Measurements from ENCODE around the gene ZNRF1. TPM values are rescaled to one million over a fixed set of nuclear protein-coding genes. Genes with fewer than 3 reads are reported as not detected.
"Not testable (repeated sequence)": the region's sequence is repeated elsewhere in the genome, so short reads cannot be mapped to it uniquely, and the experiment has no call there.

The ZNRF1 gene
- total RNA-seq, 1 experiment from 2014 or later: 5.8 TPM

- in situ Hi-C loops (cut with HindIII; ENCODE audit: low pct_unique_long_range_greater_than_20kb, low sequenced_read_pairs): no loop called here
- DNase-seq (ENCODE audit: low read depth, low spot score): no peak
These were observed 390 bp downstream of the ZNRF1 start for GRCh38 chr16:74999219-74999608.

DNA sequence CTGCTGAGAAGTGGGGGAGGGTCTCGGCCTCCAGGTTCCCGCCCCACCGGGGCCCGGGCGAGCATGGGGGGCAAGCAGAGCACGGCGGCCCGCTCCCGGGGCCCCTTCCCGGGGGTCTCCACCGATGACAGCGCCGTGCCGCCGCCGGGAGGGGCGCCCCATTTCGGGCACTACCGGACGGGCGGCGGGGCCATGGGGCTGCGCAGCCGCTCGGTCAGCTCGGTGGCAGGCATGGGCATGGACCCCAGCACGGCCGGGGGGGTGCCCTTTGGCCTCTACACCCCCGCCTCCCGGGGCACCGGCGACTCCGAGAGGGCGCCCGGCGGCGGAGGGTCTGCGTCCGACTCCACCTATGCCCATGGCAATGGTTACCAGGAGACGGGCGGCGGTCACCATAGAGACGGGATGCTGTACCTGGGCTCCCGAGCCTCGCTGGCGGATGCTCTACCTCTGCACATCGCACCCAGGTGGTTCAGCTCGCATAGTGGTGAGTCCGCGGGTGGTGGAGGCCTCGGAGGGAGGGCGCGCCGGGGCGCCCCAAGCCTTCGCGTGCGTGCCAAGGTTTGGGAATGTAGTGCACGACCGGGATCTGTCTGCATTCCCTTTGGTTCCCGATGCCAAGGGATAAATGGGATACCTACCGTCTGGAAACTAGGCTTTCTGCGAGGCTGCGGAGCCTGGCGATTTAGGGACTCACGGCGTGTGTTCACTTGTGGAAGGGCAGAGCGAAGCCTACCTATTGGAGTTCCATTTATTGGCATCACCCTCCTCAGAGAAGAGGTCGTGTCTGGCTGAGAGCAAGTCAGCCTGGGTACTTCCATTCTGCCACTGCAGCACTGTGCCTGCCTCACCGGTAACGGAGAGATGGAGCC lies 1.0 kb downstream of the ZNRF1 start:
- DNase-seq (ENCODE audit: low read depth, low spot score): no peak
- in situ Hi-C loops (cut with HindIII; ENCODE audit: low pct_unique_long_range_greater_than_20kb, low sequenced_read_pairs): no loop called here

GRCh38 chr16:75000481-75001081 lies 1.8 kb downstream of the ZNRF1 start:
- no peak for DNase-seq (ENCODE audit: low read depth, low spot score)
- in situ Hi-C loops (cut with HindIII; ENCODE audit: low pct_unique_long_range_greater_than_20kb, low sequenced_read_pairs): no loop called here

- in situ Hi-C loops (cut with HindIII; ENCODE audit: low pct_unique_long_range_greater_than_20kb, low sequenced_read_pairs): no loop called here
These were observed 3.6 kb downstream of the ZNRF1 start for GRCh38 chr16:75002474-75002873.

GRCh38 chr16:75003931-75004330 lies 5.1 kb downstream of the ZNRF1 start:
- in situ Hi-C loops (cut with HindIII; ENCODE audit: low pct_unique_long_range_greater_than_20kb, low sequenced_read_pairs): no loop called here
- no peak for DNase-seq (ENCODE audit: low read depth, low spot score)

More at GRCh38 chr16:75002474-75002873, 3.6 kb downstream of the ZNRF1 start:
- no peak for DNase-seq (ENCODE audit: low read depth, low spot score)

GRCh38 chr16:75004460-75004859 lies 5.6 kb downstream of the ZNRF1 start:
- DNase-seq (ENCODE audit: low read depth, low spot score): no peak
- in situ Hi-C loops (cut with HindIII; ENCODE audit: low pct_unique_long_range_greater_than_20kb, low sequenced_read_pairs): no loop called here

GRCh38 chr16:75005697-75006096 lies 6.9 kb downstream of the ZNRF1 start:
- in situ Hi-C loops (cut with HindIII; ENCODE audit: low pct_unique_long_range_greater_than_20kb, low sequenced_read_pairs): no loop called here
- no peak for DNase-seq (ENCODE audit: low read depth, low spot score)

GRCh38 chr16:75007443-75007842 lies 8.6 kb downstream of the ZNRF1 start:
- no peak for DNase-seq (ENCODE audit: low read depth, low spot score)
- in situ Hi-C loops (cut with HindIII; ENCODE audit: low pct_unique_long_range_greater_than_20kb, low sequenced_read_pairs): no loop called here

GRCh38 chr16:75010427-75010826 lies 11.6 kb downstream of the ZNRF1 start:
- DNase-seq (ENCODE audit: low read depth, low spot score): no peak

DNA sequence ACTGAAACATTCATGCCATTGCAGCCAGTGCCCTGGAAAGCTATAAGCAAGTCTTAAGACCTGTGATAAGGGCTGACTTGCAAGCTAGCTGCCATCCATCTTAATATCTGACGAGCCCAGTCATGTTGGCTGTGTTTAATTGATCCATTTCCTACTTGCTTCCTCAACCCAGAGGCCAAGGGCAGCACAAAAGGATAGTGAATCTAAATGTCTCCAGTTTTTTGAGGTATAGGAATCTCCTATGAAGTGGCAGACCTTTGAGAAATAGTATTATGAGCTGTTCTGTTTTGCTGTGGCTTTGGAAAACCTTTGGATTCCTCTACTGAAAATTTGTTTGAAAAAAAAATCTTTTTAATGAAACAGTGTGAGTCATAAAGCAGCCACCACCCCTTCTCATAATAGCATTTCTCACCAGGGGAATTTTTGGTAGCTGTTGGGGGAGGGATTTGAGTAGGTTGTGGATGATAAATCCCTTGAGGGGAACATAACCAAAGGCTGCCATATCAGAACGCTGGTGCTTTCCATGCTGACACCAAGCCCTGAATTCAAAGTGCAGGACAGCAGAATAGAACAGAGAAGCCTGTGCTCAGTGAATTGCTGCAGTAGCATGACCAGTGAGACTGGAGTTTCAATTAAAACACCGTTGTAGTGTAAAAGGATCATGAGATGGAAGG lies 12.9 kb downstream of the ZNRF1 start:
- in situ Hi-C loops (cut with HindIII; ENCODE audit: low pct_unique_long_range_greater_than_20kb, low sequenced_read_pairs): no loop called here
- DNase-seq (ENCODE audit: low read depth, low spot score): peak; percentile 15

More at GRCh38 chr16:75010427-75010826, 11.6 kb downstream of the ZNRF1 start:
- in situ Hi-C loops (cut with HindIII; ENCODE audit: low pct_unique_long_range_greater_than_20kb, low sequenced_read_pairs): no loop called here

DNA sequence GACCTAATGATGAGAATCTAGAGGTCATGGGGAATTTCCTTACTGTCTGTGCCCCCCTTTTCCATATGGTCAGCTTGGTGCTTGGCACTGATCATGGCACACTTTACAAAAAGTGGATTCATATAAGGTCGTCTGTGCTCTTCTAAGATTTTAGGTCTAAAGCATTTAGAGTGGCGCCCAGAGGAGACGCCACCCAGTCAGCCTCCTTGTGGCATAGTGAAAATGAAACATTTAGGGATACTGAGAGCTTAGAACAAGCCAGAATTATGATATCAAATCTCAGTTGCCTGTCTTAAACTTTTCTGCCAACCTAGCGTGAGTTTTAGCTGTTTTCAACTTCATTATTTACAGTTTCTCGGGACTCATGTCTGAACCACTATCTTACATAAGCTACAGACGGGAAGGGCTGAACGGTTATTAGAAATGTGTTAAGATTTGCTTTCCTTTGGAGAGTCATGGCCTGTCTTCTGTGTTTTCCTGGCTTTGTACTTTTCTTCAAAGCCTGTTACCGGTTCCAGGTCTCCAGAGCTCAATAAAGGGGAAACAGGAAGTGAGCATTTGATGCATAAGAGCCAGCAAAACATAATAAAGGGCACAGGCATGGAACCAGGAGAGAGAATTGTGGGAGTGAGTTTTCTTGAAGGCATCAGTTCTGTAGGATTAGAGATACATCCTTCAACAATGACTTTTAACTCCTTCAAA lies 13.7 kb downstream of the ZNRF1 start:
- in situ Hi-C loops (cut with HindIII; ENCODE audit: low pct_unique_long_range_greater_than_20kb, low sequenced_read_pairs): no loop called here
- no peak for DNase-seq (ENCODE audit: low read depth, low spot score)

DNA sequence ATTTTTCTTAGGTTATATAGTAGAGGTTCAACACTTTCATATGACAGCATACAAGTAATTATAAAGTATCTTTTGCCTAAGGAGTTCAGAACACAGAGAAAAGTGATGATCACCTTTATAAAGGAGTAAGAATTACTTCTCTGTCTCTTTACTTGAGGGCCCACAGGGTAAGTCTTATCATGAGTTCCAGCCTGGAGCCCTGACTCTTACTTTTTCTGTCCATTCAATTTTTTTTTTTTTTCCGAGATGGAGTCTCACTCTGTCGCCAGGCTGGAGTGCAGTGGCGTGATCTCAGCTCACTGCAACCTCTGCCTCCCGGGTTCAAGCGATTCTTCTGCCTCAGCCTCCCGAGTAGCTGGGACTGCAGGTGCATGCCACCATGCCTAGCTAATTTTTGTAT lies 14.3 kb downstream of the ZNRF1 start:
- in situ Hi-C loops (cut with HindIII; ENCODE audit: low pct_unique_long_range_greater_than_20kb, low sequenced_read_pairs); DNase-seq (ENCODE audit: low read depth, low spot score): not testable (repeated sequence)

DNA sequence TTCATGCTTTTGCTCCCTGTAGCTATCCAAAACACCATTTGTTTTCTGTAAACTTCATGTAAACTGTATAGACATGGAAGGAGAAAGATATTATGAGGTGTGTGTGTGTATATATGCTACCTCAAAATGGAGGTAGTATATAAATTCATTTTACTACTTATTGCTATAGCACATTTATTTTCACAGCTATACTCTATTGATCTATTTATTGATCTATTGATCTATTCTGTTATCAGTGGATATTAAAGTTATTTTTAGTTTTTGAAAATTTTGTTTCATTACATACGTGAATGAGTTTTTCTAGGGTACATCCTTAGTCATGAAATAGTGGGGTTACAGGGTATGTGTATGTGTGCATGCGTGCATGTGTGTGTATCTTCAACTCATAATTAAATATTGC lies 15.5 kb downstream of the ZNRF1 start:
- in situ Hi-C loops (cut with HindIII; ENCODE audit: low pct_unique_long_range_greater_than_20kb, low sequenced_read_pairs): no loop called here
- DNase-seq (ENCODE audit: low read depth, low spot score): no peak

GRCh38 chr16:75016451-75017081 lies 17.7 kb downstream of the ZNRF1 start:
- DNase-seq (ENCODE audit: low read depth, low spot score); in situ Hi-C loops (cut with HindIII; ENCODE audit: low pct_unique_long_range_greater_than_20kb, low sequenced_read_pairs): not testable (repeated sequence)

- in situ Hi-C loops (cut with HindIII; ENCODE audit: low pct_unique_long_range_greater_than_20kb, low sequenced_read_pairs): no loop called here
These were observed 19.1 kb downstream of the ZNRF1 start for GRCh38 chr16:75017670-75018525.

GRCh38 chr16:75019007-75019406 lies 20.2 kb downstream of the ZNRF1 start:
- DNase-seq (ENCODE audit: low read depth, low spot score): no peak
- in situ Hi-C loops (cut with HindIII; ENCODE audit: low pct_unique_long_range_greater_than_20kb, low sequenced_read_pairs): no loop called here

More at GRCh38 chr16:75017670-75018525, 19.1 kb downstream of the ZNRF1 start:
- no peak for DNase-seq (ENCODE audit: low read depth, low spot score)

- no peak for DNase-seq (ENCODE audit: low read depth, low spot score)
- in situ Hi-C loops (cut with HindIII; ENCODE audit: low pct_unique_long_range_greater_than_20kb, low sequenced_read_pairs): no loop called here
These were observed 20.8 kb downstream of the ZNRF1 start for GRCh38 chr16:75019586-75019985.

Measured in SK-MEL-5 (cell line).